Dermis lymphatic vessel endothelial cell (primary cell): ENCODE results near the gene PUS7. TPM values are rescaled to one million over a fixed set of nuclear protein-coding genes. Genes with fewer than 3 reads are reported as not detected.

Source experiments
- total RNA-seq: library from RNA; depleted of rRNA; stranded (reverse); fragments of >200 nt; gene quantifications from 2 replicates; pipeline ENCODE4 v1.2.1, GENCODE V29; 2014

PUS7 gene
- 22.4 and 34.3 TPM in 2 replicates for total RNA-seq

DNA sequence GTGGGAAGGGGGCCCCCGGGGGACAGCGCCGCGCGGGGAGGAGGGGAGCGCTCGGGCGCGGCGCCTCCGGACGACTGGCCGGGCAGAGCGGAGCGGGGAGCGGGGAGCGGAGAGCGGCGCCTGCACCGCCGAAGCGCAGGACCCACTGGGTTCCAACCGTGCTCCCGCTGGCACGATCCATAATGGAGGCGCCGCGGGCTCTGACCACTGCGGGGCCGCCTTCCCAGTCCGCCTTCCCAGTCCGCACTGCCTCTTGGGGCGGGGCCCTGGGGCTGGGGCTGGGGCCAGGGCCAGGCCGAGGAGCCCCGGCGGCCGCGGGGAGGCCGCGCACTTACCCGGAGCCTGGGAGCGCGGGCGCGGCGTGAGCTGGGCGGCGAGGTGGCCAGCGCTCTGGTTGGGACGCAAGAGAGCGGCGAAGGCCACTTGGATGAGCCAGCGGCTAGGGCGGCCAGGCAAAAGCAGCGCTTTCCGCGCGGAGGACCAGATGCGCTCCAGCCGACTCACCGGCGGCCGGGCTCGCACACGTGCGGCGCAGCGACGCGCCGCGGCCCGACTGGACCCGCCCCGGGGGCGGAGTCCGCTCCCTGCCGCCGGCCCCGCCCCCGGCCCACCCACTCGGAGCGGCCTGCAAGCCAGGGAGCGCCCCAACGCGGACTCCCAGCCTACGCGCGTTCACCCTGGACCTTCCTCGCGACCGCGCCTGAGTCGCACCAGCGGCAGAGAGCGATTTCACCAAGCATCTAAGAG lies at the start of gene PUS7:
Gene PUS7 (minus strand): TSS at position 555 of the 747 bp plus-strand sequence. CDS start 13,759 bp downstream, outside the sequence.

DNA sequence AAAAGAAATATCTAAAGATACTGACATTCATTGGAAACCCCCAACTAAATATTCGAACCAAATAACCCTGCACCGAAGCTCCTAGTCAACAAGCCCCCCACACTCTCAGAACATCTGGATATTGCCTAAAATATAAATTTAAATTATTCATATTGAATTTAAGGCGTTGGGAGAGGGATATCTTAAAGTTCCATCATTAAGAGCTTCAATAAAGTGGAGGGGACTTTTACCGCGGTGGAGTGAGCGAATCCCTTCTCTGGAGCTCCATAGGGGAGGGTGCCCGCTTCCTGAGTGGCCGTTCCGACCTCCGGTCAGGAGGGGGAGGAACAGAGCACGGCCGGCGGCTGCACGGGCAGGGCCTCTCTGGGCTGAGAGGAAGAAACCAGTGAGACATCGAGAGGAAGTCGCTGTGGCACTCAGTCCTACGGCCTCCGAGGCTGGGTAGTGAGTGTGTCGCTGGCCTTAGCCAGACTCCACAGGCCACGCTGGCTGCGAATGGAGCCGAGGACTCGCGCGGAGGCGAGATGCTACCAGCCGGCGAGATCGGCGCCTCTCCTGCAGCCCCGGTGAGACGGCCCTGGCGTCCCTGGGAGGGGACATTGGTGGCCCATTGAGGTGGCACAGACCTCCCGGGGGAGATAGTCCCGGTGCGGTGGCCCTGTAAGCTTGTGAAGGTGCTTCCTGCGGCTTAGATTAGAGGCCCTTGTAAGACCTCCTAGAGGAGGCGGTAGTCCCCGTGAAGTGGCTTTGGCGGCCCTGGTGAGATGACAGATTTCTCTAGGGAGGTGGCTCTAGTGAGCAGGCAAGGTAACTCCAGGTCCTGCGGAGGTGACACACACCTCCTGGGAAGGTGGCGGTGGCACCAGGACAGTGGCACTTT lies 10.0 kb upstream of the PUS7 start, which contains the start of gene RINT1:
Gene RINT1 (plus strand): TSS at position 410 of the 880 bp plus-strand sequence. CDS start 115 bp downstream, at position 525.

Other genes starting within 250 kb of the PUS7 start
- gene SRPK2, start 133.3 kb downstream of the PUS7 start, total RNA-seq = 71.5 and 78.7 TPM in 2 replicates
- gene RINT1, start 9.9 kb upstream of the PUS7 start, total RNA-seq = 9.4 and 10.2 TPM in 2 replicates
- gene EFCAB10, start 59.2 kb upstream of the PUS7 start, total RNA-seq = not detected in 2 replicates